T-helper 1 cell treated with Interleukin-12 subunit alpha and Interleukin-12 subunit beta and Interleukin-4 antibody, amounts not matched to agents 30 μg/mL and 1 μg/mL, for 36 hours (primary cell): ENCODE results near the gene SMARCD3.

Experiments used
- H3K27ac Mint-ChIP-seq: one replicate; pipeline ENCODE4 v1.8.0; 2021; ENCODE audit warnings: mild to moderate bottlenecking, mixed read lengths
- H3K27me3 Mint-ChIP-seq: one replicate; pipeline ENCODE4 v1.8.0; 2021; ENCODE audit warnings: low read depth, mixed read lengths
- H3K36me3 Mint-ChIP-seq: one replicate; pipeline ENCODE4 v1.8.0; 2021; ENCODE audit warnings: low read depth, mixed read lengths
- H3K4me1 Mint-ChIP-seq: one replicate; pipeline ENCODE4 v1.8.0; 2021; ENCODE audit warnings: low read depth, mixed read lengths
- H3K4me3 Mint-ChIP-seq: one replicate; pipeline ENCODE4 v1.8.0; 2021; ENCODE audit warnings: mild to moderate bottlenecking, moderate library complexity, mixed read lengths
- H3K9me3 Mint-ChIP-seq: one replicate; pipeline ENCODE4 v1.8.0; 2021; ENCODE audit warnings: mixed read lengths

SMARCD3 gene

GRCh38 chr7:151247611-151248345, 716 bp downstream of the SMARCD3 start:
- Mint-ChIP-seq H3K9me3 (no peaks in the 10 kb centered on the region), H3K27ac (no peak overlapping the region), H3K36me3 (peaks cover 1% of the 10 kb centered on the region), H3K27me3 (peaks cover 69% of the 10 kb centered on the region), H3K4me1 (peaks cover 32% of the 10 kb centered on the region), H3K4me3 (no peak overlapping the region)

GRCh38 chr7:151246851-151247580, 1.5 kb downstream of the SMARCD3 start:
- Mint-ChIP-seq H3K36me3 (peaks cover 1% of the 10 kb centered on the region), H3K4me1 (peaks cover 32% of the 10 kb centered on the region), H3K27me3 (peaks cover 62% of the 10 kb centered on the region), H3K9me3 (no peaks in the 10 kb centered on the region), H3K4me3 (peak overlapping the region; percentile 21), H3K27ac (no peak overlapping the region)

- Mint-ChIP-seq H3K27me3 (peaks cover 59% of the 10 kb centered on the region), H3K27ac (no peak overlapping the region), H3K36me3 (peaks cover 1% of the 10 kb centered on the region), H3K9me3 (no peaks in the 10 kb centered on the region), H3K4me3 (no peak overlapping the region), H3K4me1 (peaks cover 34% of the 10 kb centered on the region)
Observed at GRCh38 chr7:151246102-151246850, 2.2 kb downstream of the SMARCD3 start.

GRCh38 chr7:151245360-151246101, 3.0 kb downstream of the SMARCD3 start:
- Mint-ChIP-seq H3K4me1 (peaks cover 34% of the 10 kb centered on the region), H3K27ac (no peak overlapping the region), H3K27me3 (peaks cover 52% of the 10 kb centered on the region), H3K4me3 (no peak overlapping the region), H3K9me3 (no peaks in the 10 kb centered on the region), H3K36me3 (peaks cover 1% of the 10 kb centered on the region)

GRCh38 chr7:151244841-151245346, 3.6 kb downstream of the SMARCD3 start:
- peaks cover 3% of the 10 kb centered on the region for H3K36me3 Mint-ChIP-seq
- peaks cover 34% of the 10 kb centered on the region for H3K4me1 Mint-ChIP-seq
- H3K27me3 Mint-ChIP-seq: peaks cover 45% of the 10 kb centered on the region
- H3K9me3 Mint-ChIP-seq: no peaks in the 10 kb centered on the region
- no peak overlapping the region for H3K27ac Mint-ChIP-seq
- H3K4me3 Mint-ChIP-seq: peak overlapping the region; percentile 28

GRCh38 chr7:151244196-151244840, 4.2 kb downstream of the SMARCD3 start:
- peaks cover 3% of the 10 kb centered on the region for H3K36me3 Mint-ChIP-seq
- peaks cover 33% of the 10 kb centered on the region for H3K4me1 Mint-ChIP-seq
- H3K4me3 Mint-ChIP-seq: peak overlapping the region; percentile 28
- H3K9me3 Mint-ChIP-seq: no peaks in the 10 kb centered on the region
- peaks cover 39% of the 10 kb centered on the region for H3K27me3 Mint-ChIP-seq
- H3K27ac Mint-ChIP-seq: no peak overlapping the region

GRCh38 chr7:151243408-151244195, 4.9 kb downstream of the SMARCD3 start:
- Mint-ChIP-seq H3K27ac (peak overlapping the region; percentile 75), H3K9me3 (no peaks in the 10 kb centered on the region), H3K36me3 (peaks cover 2% of the 10 kb centered on the region), H3K4me1 (peaks cover 32% of the 10 kb centered on the region), H3K27me3 (peaks cover 36% of the 10 kb centered on the region), H3K4me3 (peak overlapping the region; percentile 56)

- peaks cover 29% of the 10 kb centered on the region for H3K4me1 Mint-ChIP-seq
- H3K27me3 Mint-ChIP-seq: peaks cover 30% of the 10 kb centered on the region
- no peak overlapping the region for H3K27ac Mint-ChIP-seq
- no peak overlapping the region for H3K4me3 Mint-ChIP-seq
- no peaks in the 10 kb centered on the region for H3K9me3 Mint-ChIP-seq
- H3K36me3 Mint-ChIP-seq: peaks cover 2% of the 10 kb centered on the region
Observed at GRCh38 chr7:151243045-151243349, 5.5 kb downstream of the SMARCD3 start.

- peaks cover 25% of the 10 kb centered on the region for H3K4me1 Mint-ChIP-seq
- no peaks in the 10 kb centered on the region for H3K9me3 Mint-ChIP-seq
- no peak overlapping the region for H3K27ac Mint-ChIP-seq
- no peak overlapping the region for H3K4me3 Mint-ChIP-seq
- H3K36me3 Mint-ChIP-seq: peaks cover 2% of the 10 kb centered on the region
- H3K27me3 Mint-ChIP-seq: peaks cover 24% of the 10 kb centered on the region
Observed at GRCh38 chr7:151242159-151243044, 6.1 kb downstream of the SMARCD3 start.

- peaks cover 5% of the 10 kb centered on the region for H3K36me3 Mint-ChIP-seq
- peaks cover 23% of the 10 kb centered on the region for H3K4me1 Mint-ChIP-seq
- peaks cover 17% of the 10 kb centered on the region for H3K27me3 Mint-ChIP-seq
- no peak overlapping the region for H3K4me3 Mint-ChIP-seq
- H3K27ac Mint-ChIP-seq: no peak overlapping the region
- H3K9me3 Mint-ChIP-seq: no peaks in the 10 kb centered on the region
Observed at GRCh38 chr7:151241755-151242096, 6.8 kb downstream of the SMARCD3 start.

GRCh38 chr7:151240942-151241754, 7.3 kb downstream of the SMARCD3 start:
- Mint-ChIP-seq H3K4me1 (peaks cover 23% of the 10 kb centered on the region), H3K27me3 (peaks cover 12% of the 10 kb centered on the region), H3K27ac (no peak overlapping the region), H3K36me3 (peaks cover 6% of the 10 kb centered on the region), H3K9me3 (no peaks in the 10 kb centered on the region), H3K4me3 (no peak overlapping the region)

GRCh38 chr7:151240536-151240935, 8.0 kb downstream of the SMARCD3 start:
- H3K9me3 Mint-ChIP-seq: no peaks in the 10 kb centered on the region
- H3K27me3 Mint-ChIP-seq: peaks cover 7% of the 10 kb centered on the region
- H3K4me1 Mint-ChIP-seq: peaks cover 23% of the 10 kb centered on the region
- H3K4me3 Mint-ChIP-seq: no peak overlapping the region
- no peak overlapping the region for H3K27ac Mint-ChIP-seq
- H3K36me3 Mint-ChIP-seq: peaks cover 6% of the 10 kb centered on the region
